Tibial artery (tissue), 4 donors: ENCODE data around the gene COPB1.

Experiments used
- DNase-seq, 2 donors: peaks; one replicate each; pipeline ENCODE4 v3.0.0-alpha.2; 2019
- H3K27ac ChIP-seq, 2 donors: fragments of 200-600 bp; sonication (generic) in 1 of 2; 1 replicate in 1 of 2; 2 replicates in 1 of 2; pipeline ENCODE4 v1.5.1; 2018 to 2019; ENCODE audit warnings: mild to moderate bottlenecking in 1 of 2
- H3K27me3 ChIP-seq, 2 donors: fragments of 200-600 bp; sonication (generic) in 1 of 2; one replicate each; pipeline versions ENCODE4 v1.5.1 to v1.6.0; 2016 to 2019
- H3K36me3 ChIP-seq, 3 donors: fragments of 200-600 bp; sonication (generic) in 2 of 3; one replicate each; pipeline ENCODE4 v1.5.1; 2016 to 2019; ENCODE audit warnings: mild to moderate bottlenecking in 2 of 3
- H3K4me1 ChIP-seq, 4 donors: fragments of 200-600 bp; sonication (generic) in 2 of 4; 1 replicate in 3 of 4; 2 replicates in 1 of 4; pipeline ENCODE4 v1.5.1; 2016 to 2019
- H3K4me3 ChIP-seq, 2 donors: fragments of 200-600 bp; sonication (generic) in 1 of 2; 1 replicate in 1 of 2; 2 replicates in 1 of 2; pipeline ENCODE4 v1.5.1; 2018 to 2019; ENCODE audit warnings: mild to moderate bottlenecking in 2 of 2
- H3K9me3 ChIP-seq, 3 donors: fragments of 200-600 bp; sonication (generic) in 1 of 3; one replicate each; pipeline ENCODE4 v1.5.1; 2016 to 2019
- CTCF ChIP-seq, 2 experiments: fragments of 200-600 bp in 1 of 2; fragments of 450-650 bp in 1 of 2; IDR thresholded peaks; one replicate each; pipeline ENCODE4 v1.5.1; 2017 to 2019; ENCODE audit warnings: antibody characterized with exemption in 2 of 2, mild to moderate bottlenecking in 1 of 2, moderate library complexity in 1 of 2
- intact Hi-C: fragments of 100-400 bp; cut with DNase I; formaldehyde crosslinking; loops from one replicate; pipeline ENCODE4 v1.15.0; 2023; ENCODE audit warnings: low total_unique reads

COPB1 gene

GRCh38 chr11:14445542-14446530, 53.8 kb downstream of the COPB1 start:
- H3K27me3 ChIP-seq: no peaks in the 10 kb centered on the region
- no peak overlapping the region for H3K4me3 ChIP-seq
- DNase-seq: no peak
- intact Hi-C loops: no loop called here
- H3K4me1 ChIP-seq: peaks cover 0 to 13% (median 4%) of the 10 kb centered on the region in 4 donors
- no peaks in the 10 kb centered on the region for H3K9me3 ChIP-seq
- TF ChIP-seq CTCF (IDR thresholded peaks at IDR 0.05): no peak
- H3K36me3 ChIP-seq: peaks cover 0 to 2% (median under 1%) of the 10 kb centered on the region in 3 donors
- H3K27ac ChIP-seq: no peak overlapping the region

- TF ChIP-seq CTCF (IDR thresholded peaks at IDR 0.05): no peak
- Histone ChIP-seq H3K4me3 (no peak overlapping the region), H3K9me3 (no peaks in the 10 kb centered on the region), H3K27me3 (no peaks in the 10 kb centered on the region), H3K27ac (no peak overlapping the region), H3K4me1 (peaks cover 0 to 13% (median 4%) of the 10 kb centered on the region in 4 donors), H3K36me3 (peaks cover 0 to 7% (median 7%) of the 10 kb centered on the region in 3 donors)
- intact Hi-C loops: no loop called here
- no peak for DNase-seq
Observed at GRCh38 chr11:14444441-14445189, 55.0 kb downstream of the COPB1 start.

- no peak for DNase-seq
Observed at GRCh38 chr11:14443638-14444037, 56.0 kb downstream of the COPB1 start.

GRCh38 chr11:14435717-14436512, 63.7 kb downstream of the COPB1 start:
- Histone ChIP-seq H3K36me3 (peaks cover 0 to 7% (median 7%) of the 10 kb centered on the region in 3 donors), H3K4me1 (no peaks in the 10 kb centered on the region), H3K4me3 (no peak overlapping the region), H3K27me3 (no peaks in the 10 kb centered on the region), H3K27ac (no peak overlapping the region), H3K9me3 (no peaks in the 10 kb centered on the region)
- TF ChIP-seq CTCF (IDR thresholded peaks at IDR 0.05): no peak
- intact Hi-C loops: no loop called here
- no peak for DNase-seq

More at GRCh38 chr11:14443638-14444037, 56.0 kb downstream of the COPB1 start:
- H3K4me1 ChIP-seq: peaks cover 0 to 5% (median 2%) of the 10 kb centered on the region in 4 donors
- H3K27me3 ChIP-seq: no peaks in the 10 kb centered on the region
- intact Hi-C loops: no loop called here
- no peaks in the 10 kb centered on the region for H3K9me3 ChIP-seq
- no peak overlapping the region for H3K4me3 ChIP-seq
- H3K36me3 ChIP-seq: peaks cover 0 to 7% (median 7%) of the 10 kb centered on the region in 3 donors
- H3K27ac ChIP-seq: no peak overlapping the region
- no peak for TF ChIP-seq CTCF (IDR thresholded peaks at IDR 0.05)

GRCh38 chr11:14425621-14426020, 74.0 kb downstream of the COPB1 start:
- no peak overlapping the region for H3K27ac ChIP-seq
- intact Hi-C loops: no loop called here
- no peak for TF ChIP-seq CTCF (IDR thresholded peaks at IDR 0.05)
- peaks cover 0 to 33% (median 18%) of the 10 kb centered on the region in 4 donors for H3K4me1 ChIP-seq
- H3K9me3 ChIP-seq: no peaks in the 10 kb centered on the region
- H3K27me3 ChIP-seq: no peaks in the 10 kb centered on the region
- DNase-seq: no peak
- no peak overlapping the region for H3K4me3 ChIP-seq
- no peaks in the 10 kb centered on the region for H3K36me3 ChIP-seq
